Inflammatory macrophage (primary cell): ENCODE data around the gene CALD1.
A peak's percentile ranks its signal among the peaks of the same experiment; 100 is the strongest.

Experiments
- DNase-seq, 2 donors: peaks; one replicate each; pipeline ENCODE4 v3.0.0-alpha.2; 2020 to 2022
- total RNA-seq, 18 experiments: gene quantifications; one replicate each; lab custom pipeline; 2026; ENCODE audit warnings: mixed read lengths in 6 of 18, inconsistent platforms in 2 of 18; lab: John Stamatoyannopoulos, UW

Gene CALD1
- total RNA-seq: 0 to 0.49 (median 0.17) reads per million in 18 experiments

DNA sequence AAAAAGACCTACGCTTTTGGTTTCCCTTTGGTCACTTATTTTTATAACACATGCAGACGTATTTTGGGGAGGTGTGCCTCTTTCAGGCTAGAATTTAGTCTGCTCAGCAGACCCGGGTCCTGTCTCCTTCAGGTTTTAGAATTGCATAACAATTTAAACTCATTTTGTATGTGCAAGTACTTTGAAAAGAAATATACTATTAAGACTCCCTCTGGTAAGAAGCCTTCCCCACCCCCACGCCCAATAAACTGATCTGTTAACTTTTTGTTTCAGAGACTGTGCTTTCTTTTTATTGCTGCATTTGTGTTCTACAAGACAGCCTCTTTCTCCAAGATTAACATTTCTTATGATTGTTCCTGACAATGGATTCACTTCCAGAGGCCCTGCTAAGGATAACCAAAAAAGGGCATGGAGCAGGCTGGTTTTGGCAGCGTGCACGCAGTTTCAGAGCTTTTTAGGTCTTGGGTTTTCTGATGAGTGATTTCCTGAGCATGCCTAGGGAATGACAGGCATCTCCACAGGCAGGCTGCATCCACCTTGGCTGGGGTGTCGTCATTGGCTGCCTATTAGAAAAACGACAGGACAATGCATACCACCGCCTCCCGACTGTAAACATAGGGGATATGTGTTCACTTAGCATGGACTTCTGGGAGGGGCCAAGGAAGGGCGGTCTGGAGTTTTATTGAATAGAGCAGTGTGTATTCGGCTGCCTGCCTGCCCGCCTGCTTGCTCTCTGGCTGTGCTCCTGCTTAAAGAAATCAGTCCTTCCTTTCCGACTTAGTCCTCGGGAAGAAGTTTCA is at the start of gene CALD1:
TSS of gene CALD1 (plus strand) at position 694 of the 800 bp plus-strand sequence. CDS start 88,100 bp downstream, outside the sequence.
- DNase-seq: no peak

DNA sequence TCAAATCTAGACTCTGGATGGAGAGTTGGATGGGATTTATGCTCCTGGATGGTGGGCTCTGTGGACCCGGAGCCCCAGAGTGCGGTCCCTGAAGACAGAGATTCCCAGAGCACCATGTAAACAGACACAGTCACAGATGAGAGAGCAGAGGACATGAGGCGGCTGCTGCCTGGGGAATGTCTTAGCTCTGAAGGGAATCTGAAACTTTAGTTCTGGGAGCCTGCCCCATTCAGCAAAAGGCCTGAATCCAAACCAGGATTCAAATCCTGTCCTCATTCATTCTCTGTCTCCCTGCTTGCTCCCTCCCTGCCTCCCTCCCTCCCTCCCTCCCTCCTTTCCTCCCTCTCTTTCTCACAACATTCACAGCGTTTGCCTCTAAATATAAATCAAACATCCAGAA is 49.5 kb upstream of the CALD1 start:
- no peak for DNase-seq

GRCh38 chr7:134730411-134730829 is 49.0 kb upstream of the CALD1 start:
- DNase-seq: no peak

DNA sequence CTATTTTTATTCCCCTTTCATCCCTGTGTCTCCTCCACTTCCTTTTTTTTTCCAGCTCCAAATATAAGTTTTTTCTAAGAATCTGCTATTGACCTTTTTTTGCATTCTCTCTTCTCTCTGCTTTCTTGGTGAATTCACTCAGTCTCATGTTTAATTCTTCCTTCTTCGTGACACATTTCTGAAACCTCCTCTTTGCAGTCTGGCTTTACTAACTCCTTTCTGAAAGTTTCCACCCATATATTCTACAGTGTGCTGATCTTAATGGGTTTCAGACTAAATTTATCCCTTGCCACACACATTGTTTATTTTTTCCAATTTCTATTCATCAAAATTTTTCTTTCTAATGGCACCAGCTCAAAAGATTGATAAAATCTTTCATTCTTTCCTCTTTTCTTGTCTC is 47.8 kb upstream of the CALD1 start:
- DNase-seq: no peak

DNA sequence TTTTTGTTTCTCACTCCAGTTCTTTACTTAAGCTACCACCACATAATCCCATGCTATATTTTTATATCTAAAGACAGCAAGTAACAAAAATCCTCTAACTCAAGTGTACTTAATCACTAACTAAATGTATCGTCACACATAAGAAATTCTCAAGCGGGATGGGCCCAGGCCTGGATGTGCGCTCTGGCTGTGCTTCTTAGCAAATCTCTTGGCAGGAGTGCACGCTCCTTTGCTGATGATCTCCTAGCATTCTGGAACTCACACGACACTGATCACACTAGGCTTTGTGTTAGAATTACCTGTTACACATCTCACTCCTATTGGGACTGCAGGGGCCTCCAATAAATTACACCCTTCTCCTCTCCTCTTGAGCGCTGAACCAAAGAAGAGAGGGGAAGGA is 46.7 kb upstream of the CALD1 start:
- no peak for DNase-seq

GRCh38 chr7:134736381-134736780 is 43.1 kb upstream of the CALD1 start:
- DNase-seq: no peak

GRCh38 chr7:134737566-134738345 is 41.7 kb upstream of the CALD1 start:
- DNase-seq: peak; percentile 89 to 91

DNA sequence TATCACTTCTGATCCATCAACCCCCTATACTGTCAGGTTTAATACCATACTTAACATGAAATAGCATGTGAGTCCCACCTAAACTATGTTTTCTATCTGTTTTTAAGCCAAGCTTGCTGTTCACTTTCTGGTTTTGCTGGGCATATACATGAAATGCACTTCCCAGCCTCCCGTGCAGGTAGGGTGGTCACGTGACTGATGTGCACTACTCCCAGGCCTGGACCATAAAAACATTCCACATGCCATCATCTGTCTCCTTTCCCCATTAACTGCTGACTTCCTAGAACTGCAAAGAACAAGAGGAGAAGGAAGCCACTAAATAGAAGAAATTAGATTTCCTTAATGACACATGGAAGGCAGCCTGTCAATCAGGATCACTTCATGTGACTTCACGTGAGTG is 40.1 kb upstream of the CALD1 start:
- no peak for DNase-seq

GRCh38 chr7:134740376-134740775 is 39.1 kb upstream of the CALD1 start:
- DNase-seq: no peak

- DNase-seq: no peak
Measured at GRCh38 chr7:134741907-134742635, 37.4 kb upstream of the CALD1 start.

DNA sequence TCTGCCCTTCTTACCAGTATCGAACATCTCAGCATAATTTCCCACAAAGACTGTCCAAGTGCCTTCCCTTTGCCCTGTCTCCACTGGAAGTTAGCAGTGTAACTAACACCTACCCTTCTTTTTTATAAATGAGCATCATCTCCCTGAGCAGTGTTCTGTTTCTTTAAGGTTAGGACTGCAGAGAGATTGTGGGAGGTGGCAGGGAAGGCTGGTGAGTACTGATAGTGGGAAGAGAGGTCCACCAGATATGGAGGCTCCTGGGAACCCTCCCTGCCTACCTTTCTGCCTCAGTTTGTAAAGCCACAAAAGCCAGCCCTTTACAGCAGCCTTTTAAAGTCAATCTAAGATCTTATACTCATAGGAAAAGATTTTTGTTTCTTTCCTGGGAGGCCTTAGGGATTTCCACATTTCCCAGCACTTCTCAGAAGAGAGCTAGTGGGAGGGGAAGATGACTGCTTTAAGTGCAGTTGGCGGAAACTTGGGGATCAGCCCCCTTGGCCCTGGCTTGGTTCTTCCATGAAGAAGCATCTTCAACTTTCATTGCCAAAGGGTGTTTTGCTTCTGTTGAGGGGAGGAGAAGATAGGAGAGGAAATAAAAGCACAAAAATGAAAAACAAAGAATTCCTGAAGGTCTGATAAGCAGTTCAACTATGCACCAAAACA is 36.6 kb upstream of the CALD1 start:
- no peak for DNase-seq

DNA sequence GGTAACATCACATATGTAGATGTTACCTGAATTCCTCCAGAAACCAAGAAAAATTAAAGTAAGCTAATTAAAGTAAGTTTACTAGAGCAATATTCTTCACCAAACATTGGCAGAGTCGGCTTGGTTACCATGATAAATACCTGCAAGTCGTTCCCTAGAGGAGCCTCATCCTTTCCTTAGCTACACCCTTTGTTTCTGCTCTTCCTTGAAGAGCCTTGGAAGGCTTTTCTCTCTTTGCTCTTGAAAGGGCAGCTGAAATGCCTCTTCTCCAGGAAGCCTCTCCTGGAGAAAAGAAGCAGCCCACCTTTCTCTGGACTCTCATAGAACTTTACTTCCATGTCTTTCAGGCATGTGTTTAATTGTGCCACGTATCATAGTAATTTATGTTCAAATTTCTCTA is 34.9 kb upstream of the CALD1 start:
- no peak for DNase-seq

DNA sequence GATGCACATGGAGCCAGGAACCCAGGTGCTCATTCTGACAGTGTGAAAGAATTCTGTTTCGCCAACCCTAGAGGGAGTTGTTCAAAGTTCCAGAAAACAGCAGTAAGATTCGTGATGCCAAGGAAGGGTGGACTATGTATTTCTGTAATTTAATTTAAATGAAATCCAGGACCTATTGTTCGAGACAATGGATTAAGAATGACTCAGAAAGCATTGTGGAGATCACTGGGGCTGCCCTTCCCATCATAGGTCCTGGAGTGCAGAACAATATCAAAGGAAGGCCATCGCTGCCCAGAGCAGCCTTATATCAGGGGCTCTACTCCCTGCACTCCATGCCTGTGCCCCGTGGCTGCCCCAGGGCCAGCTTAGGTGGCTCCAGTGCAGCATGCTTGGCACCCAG is 32.1 kb upstream of the CALD1 start:
- DNase-seq: no peak

GRCh38 chr7:134750083-134751062 is 29.1 kb upstream of the CALD1 start:
- DNase-seq: peak; percentile 53 to 63

- DNase-seq: peak; percentile 7 to 38
Measured at GRCh38 chr7:134752006-134752760, 27.3 kb upstream of the CALD1 start.

GRCh38 chr7:134755422-134756022 is 23.9 kb upstream of the CALD1 start:
- DNase-seq: peak; percentile 20 to 42

DNA sequence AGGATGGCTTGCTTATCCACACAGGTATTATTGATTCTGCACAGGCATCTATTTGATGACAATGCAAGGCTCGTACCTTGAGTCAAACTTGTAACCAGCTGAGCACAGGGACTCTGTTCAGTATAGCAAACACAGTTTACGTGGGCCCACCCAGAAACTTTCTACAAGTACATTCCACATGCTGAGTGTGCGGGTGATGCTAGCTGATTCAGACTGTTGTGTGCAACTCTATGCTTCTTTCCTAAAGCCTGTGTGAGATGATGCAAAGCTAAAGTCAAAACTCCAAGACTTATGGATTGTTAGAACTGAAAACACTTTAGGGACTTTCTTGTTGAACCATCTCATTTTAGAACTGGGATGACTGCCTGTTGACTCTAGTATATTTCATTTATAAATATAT is 21.5 kb upstream of the CALD1 start:
- no peak for DNase-seq

GRCh38 chr7:134758981-134759380 is 20.5 kb upstream of the CALD1 start:
- DNase-seq: no peak

GRCh38 chr7:134761266-134761665 is 18.2 kb upstream of the CALD1 start:
- DNase-seq: no peak

GRCh38 chr7:134763960-134764359 is 15.5 kb upstream of the CALD1 start:
- no peak for DNase-seq
